HepG2 (cell line): ENCODE measurements around the gene MYO1B. TPM values are rescaled to one million over a fixed set of nuclear protein-coding genes. Genes with fewer than 3 reads are reported as not detected.

Source experiments
- ATAC-seq: fragments of 200-7000 bp; cut with Tn5 transposase; 3 replicates; pipeline ENCODE4 v1.9.1; 2020; ENCODE audit warnings: mild to moderate bottlenecking, moderate library complexity
- BruUV-seq: library from RNA; stranded (reverse); fragments of 400-500 nt; replicated peaks from 2 replicates; lab custom pipeline; 2021; lab: Mats Ljungman, UMichigan
- CTCF ChIA-PET: fragments of 300-600 bp; formaldehyde crosslinking; extraction: SDS; loops from one replicate; lab custom pipeline; 2021; ENCODE audit warnings: low total read pairs, inconsistent platforms, low intra/inter-chr PET ratio; lab: Yijun Ruan, JAX
- POLR2A ChIA-PET: fragments of 350-600 bp; sonication (Branson Sonifier 250); formaldehyde crosslinking; loops from one replicate; lab custom pipeline; 2020; ENCODE audit warnings: antibody characterized with exemption, inconsistent platforms; lab: Yijun Ruan, JAX
- DNase-seq: peaks from one replicate; pipeline ENCODE4 v3.0.0-alpha.2; 2015; ENCODE audit warnings: low spot score
- FAIRE-seq: peaks from 3 replicates; lab custom pipeline; 2011; peaks lifted over from hg19 to GRCh38; lab: Jason Lieb, UNC
- H2AFZ ChIP-seq: one replicate; pipeline ENCODE4 v1.6.1; 2011; ENCODE audit warnings: low read length, inconsistent platforms
- H3K27ac ChIP-seq: fragments of 300-600 bp; 3 replicates; pipeline ENCODE4 v1.8.0; 2011; ENCODE audit warnings: mixed run types, mild to moderate bottlenecking, mixed read lengths, low read length, inconsistent platforms; ENCODE audit not compliant: insufficient read depth; ENCODE audit errors: extremely low read length
- H3K27me3 ChIP-seq, 2 experiments: fragments of 200-600 bp in 1 of 2; 2 replicates in 1 of 2; 3 replicates in 1 of 2; pipeline versions ENCODE4 v1.6.0 to v1.8.0; 2011; ENCODE audit warnings: low read length in 2 of 2, mild to moderate bottlenecking in 2 of 2, moderate library complexity in 2 of 2, inconsistent platforms in 1 of 2; ENCODE audit not compliant: insufficient read depth in 2 of 2, control insufficient read depth in 1 of 2
- H3K36me3 ChIP-seq, 2 experiments: fragments of 200-600 bp in 1 of 2; replicated peaks in 1 of 2; 2 replicates in 1 of 2; 3 replicates in 1 of 2; pipeline versions ENCODE4 v1.5.1 to v1.8.0; 2011; ENCODE audit warnings: low read length in 2 of 2, inconsistent platforms in 1 of 2; ENCODE audit not compliant: insufficient read depth in 2 of 2, control insufficient read depth in 1 of 2
- H3K4me1 ChIP-seq: 2 replicates; pipeline ENCODE4 v1.5.1; 2012; ENCODE audit warnings: low read length, inconsistent platforms; ENCODE audit not compliant: insufficient read depth
- H3K4me2 ChIP-seq: 2 replicates; pipeline ENCODE4 v1.6.0; 2011; ENCODE audit warnings: low read depth, low read length, inconsistent platforms
- H3K4me3 ChIP-seq, 3 experiments: fragments of 200-600 bp in 1 of 3; sonication (generic), shearing (Covaris generic) in 1 of 3; replicated peaks in 1 of 3; 2 replicates each; pipeline ENCODE4 v1.5.1; 2011 to 2016; ENCODE audit warnings: low read length in 3 of 3, inconsistent platforms in 2 of 3, low read depth in 2 of 3, mild to moderate bottlenecking in 2 of 3, control low read depth in 1 of 3, mixed read lengths in 1 of 3; ENCODE audit not compliant: insufficient read depth in 1 of 3
- H3K79me2 ChIP-seq: one replicate; pipeline ENCODE4 v1.6.1; 2011; ENCODE audit warnings: low read length, inconsistent platforms; ENCODE audit not compliant: insufficient read depth
- H3K9ac ChIP-seq: 2 replicates; pipeline ENCODE4 v1.6.0; 2011; ENCODE audit warnings: mild to moderate bottlenecking, low read depth, low read length, inconsistent platforms; ENCODE audit not compliant: insufficient read depth
- H3K9me3 ChIP-seq: 2 replicates; pipeline ENCODE4 v1.5.1; 2012; ENCODE audit warnings: mild to moderate bottlenecking, low read length
- H4K20me1 ChIP-seq: 2 replicates; pipeline ENCODE4 v1.6.0; 2011; ENCODE audit warnings: inconsistent platforms, mild to moderate bottlenecking, low read length, moderate library complexity; ENCODE audit not compliant: insufficient read depth
- KMT2B ChIP-seq: IDR thresholded peaks from 2 replicates; pipeline ENCODE4 v1.6.1; 2016; ENCODE audit warnings: missing genetic modification reagents, missing compliant biosample characterization
- NFATC3 ChIP-seq: sonication (generic); formaldehyde crosslinking; IDR thresholded peaks from 2 replicates; pipeline ENCODE4 v1.5.1; 2020; ENCODE audit warnings: mild to moderate bottlenecking, missing genetic modification reagents
- RFXANK ChIP-seq: IDR thresholded peaks from 2 replicates; pipeline ENCODE4 v1.6.1; 2016
- RXRA ChIP-seq: sonication (generic); formaldehyde crosslinking; IDR thresholded peaks from 2 replicates; pipeline ENCODE4 v1.5.1; 2020; ENCODE audit warnings: missing genetic modification reagents
- SMARCE1 ChIP-seq: fragments of 450-650 bp; IDR thresholded peaks from 2 replicates; pipeline ENCODE4 v1.6.1; 2017; ENCODE audit warnings: borderline replicate concordance
- TCF7L2 ChIP-seq: IDR thresholded peaks from 2 replicates; pipeline ENCODE4 v1.6.1; 2011; ENCODE audit warnings: mild to moderate bottlenecking, low read depth, low read length, moderate library complexity
- ZNF101 ChIP-seq: sonication (generic); formaldehyde crosslinking; IDR thresholded peaks from 2 replicates; pipeline ENCODE4 v1.4.0; 2020; ENCODE audit warnings: mild to moderate bottlenecking, low read depth, missing genetic modification reagents, borderline replicate concordance
- ZNF224 ChIP-seq: sonication (generic); formaldehyde crosslinking; IDR thresholded peaks from 2 replicates; pipeline ENCODE4 v1.5.0; 2020; ENCODE audit warnings: mild to moderate bottlenecking, missing genetic modification reagents
- ZNF34 ChIP-seq: sonication (generic); formaldehyde crosslinking; IDR thresholded peaks from 2 replicates; pipeline ENCODE4 v1.4.0; 2020; ENCODE audit warnings: mild to moderate bottlenecking, missing genetic modification reagents, borderline replicate concordance
- ZNF343 ChIP-seq: sonication (generic); formaldehyde crosslinking; IDR thresholded peaks from 2 replicates; pipeline ENCODE4 v1.4.0; 2020; ENCODE audit warnings: mild to moderate bottlenecking, missing genetic modification reagents
- ZNF468 ChIP-seq: sonication (generic); formaldehyde crosslinking; IDR thresholded peaks from 2 replicates; pipeline ENCODE4 v1.8.0; 2022; ENCODE audit warnings: mild to moderate bottlenecking, moderate library complexity, missing genetic modification reagents
- ZNF713 ChIP-seq: sonication (generic); formaldehyde crosslinking; IDR thresholded peaks from 2 replicates; pipeline ENCODE4 v1.4.0; 2020; ENCODE audit warnings: mild to moderate bottlenecking, missing genetic modification reagents
- WGBS: methylation state at CpG from one replicate; pipeline ENCODE4 v1.1.6; 2017; ENCODE audit warnings: low lambda C conversion rate; 5-methylcytosine and 5-hydroxymethylcytosine counted together
- in situ Hi-C: cut with HindIII; loops from 2 replicates; pipeline ENCODE4 v1.10.0; 2017; ENCODE audit warnings: low pct_unique_long_range_greater_than_20kb; ENCODE audit not compliant: extremely low pct_ligation_motif_present
- intact Hi-C: fragments of 100-400 bp; cut with micrococcal nuclease; formaldehyde crosslinking; loops from one replicate; pipeline ENCODE4 v1.10.0; 2022; ENCODE audit not compliant: unreplicated experiment
- polyA plus RNA-seq, 8 experiments: library from polyadenylated mRNA; depleted of rRNA in 3 of 8; stranded (reverse) in 7 of 8; unstranded in 1 of 8; fragments of >200 nt; fragmentation: Illumina TruSeq in 4 of 8; extraction: Trizol in 4 of 8; gene quantifications; 2 replicates each; pipeline versions ENCODE4 v1.2.1 to v1.2.3, GENCODE V29; 2011 to 2016; ENCODE audit warnings: low read depth in 4 of 8, missing spikeins in 1 of 8, mixed read lengths in 1 of 8; ENCODE audit not compliant: insufficient read depth in 1 of 8
- total RNA-seq, 5 experiments: library from RNA; depleted of rRNA; stranded (reverse); fragments of >200 nt; fragmentation: Illumina TruSeq; extraction: Trizol; gene quantifications; 2 replicates each; pipeline ENCODE4 v1.2.3, GENCODE V29; 2016; ENCODE audit warnings: low read depth in 1 of 5
- TF ChIP-seq, protein P1 (sequence below): IDR thresholded peaks from 2 replicates; pipeline ENCODE4 v1.6.1; 2016
- TF ChIP-seq, protein P2 (sequence below): sonication (generic); formaldehyde crosslinking; conservative IDR thresholded peaks from 2 replicates; pipeline ENCODE4 v1.4.0; 2020; ENCODE audit warnings: missing genetic modification reagents
- TF ChIP-seq, protein P3 (sequence below): sonication (generic); formaldehyde crosslinking; IDR thresholded peaks from 2 replicates; pipeline ENCODE4 v1.4.0; 2020; ENCODE audit warnings: missing genetic modification reagents

The MYO1B gene
- total and polyA plus RNA-seq, 2 of the 13 experiments (the other 11 are each of a cell fraction or from before 2014, with no cell fraction given): 36.9 to 89.8 TPM

DNA sequence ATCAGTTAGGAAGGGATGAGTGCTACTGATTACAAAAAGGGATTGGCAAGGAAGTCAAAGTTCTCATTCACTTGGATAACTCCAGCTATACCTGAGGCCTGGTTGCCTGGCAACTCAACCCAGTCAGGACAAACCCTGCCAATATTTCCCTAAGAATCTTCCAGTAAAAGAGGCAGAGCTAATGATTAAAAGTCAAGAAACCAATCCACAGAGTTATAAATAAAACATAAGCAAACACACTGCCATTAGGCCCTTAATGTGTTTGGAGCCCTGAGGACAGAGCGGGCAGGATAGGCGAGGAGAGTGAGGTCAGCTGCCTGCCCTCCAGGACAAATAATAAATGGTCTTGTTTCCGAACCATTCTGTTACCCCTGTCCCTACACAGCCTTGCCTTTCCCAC lies 217.2 kb downstream of the MYO1B start:
- Histone ChIP-seq H3K4me1 (no peaks in the 10 kb centered on the region), H3K36me3 (no peaks in the 10 kb centered on the region), H3K4me2 (no peak overlapping the region), H3K79me2 (no peaks in the 10 kb centered on the region), H2AFZ (no peak overlapping the region), H3K4me3 (no peak overlapping the region), H3K27ac (no peak overlapping the region), H3K27me3 (no peaks in the 10 kb centered on the region; a peak in 1 of 5 replicates), H4K20me1 (no peaks in the 10 kb centered on the region), H3K9ac (no peak overlapping the region), H3K9me3 (no peaks in the 10 kb centered on the region)
- FAIRE-seq (no peak), DNase-seq (no peak), ATAC-seq (no peak)
- intact Hi-C loops (no loop called here), in situ Hi-C loops (no loop called here)
- 48% methylated on average over 3 of the region's 3 CpGs for WGBS
- no TSS peak for BruUV-seq
- TF ChIP-seq KMT2B (CRISPR knock-in tag) (no peak), ZNF101 (CRISPR knock-in tag) (no peak), RFXANK (CRISPR knock-in tag) (no peak), ZNF224 (CRISPR knock-in tag) (no peak), RXRA (CRISPR knock-in tag) (no peak), ZNF34 (CRISPR knock-in tag) (no peak), SMARCE1 (no peak), ZNF343 (CRISPR knock-in tag) (no peak), TCF7L2 (no peak), ZNF468 (CRISPR knock-in tag) (no peak), NFATC3 (CRISPR knock-in tag) (no peak), ZNF713 (CRISPR knock-in tag) (no peak)
- TF ChIP-seq, protein P1, sequence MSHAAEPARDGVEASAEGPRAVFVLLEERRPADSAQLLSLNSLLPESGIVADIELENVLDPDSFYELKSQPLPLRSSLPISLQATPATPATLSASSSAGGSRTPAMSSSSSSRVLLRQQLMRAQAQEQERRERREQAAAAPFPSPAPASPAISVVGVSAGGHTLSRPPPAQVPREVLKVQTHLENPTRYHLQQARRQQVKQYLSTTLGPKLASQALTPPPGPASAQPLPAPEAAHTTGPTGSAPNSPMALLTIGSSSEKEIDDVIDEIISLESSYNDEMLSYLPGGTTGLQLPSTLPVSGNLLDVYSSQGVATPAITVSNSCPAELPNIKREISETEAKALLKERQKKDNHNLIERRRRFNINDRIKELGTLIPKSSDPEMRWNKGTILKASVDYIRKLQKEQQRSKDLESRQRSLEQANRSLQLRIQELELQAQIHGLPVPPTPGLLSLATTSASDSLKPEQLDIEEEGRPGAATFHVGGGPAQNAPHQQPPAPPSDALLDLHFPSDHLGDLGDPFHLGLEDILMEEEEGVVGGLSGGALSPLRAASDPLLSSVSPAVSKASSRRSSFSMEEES (CRISPR knock-in tag): no peak
- TF ChIP-seq, protein P2, sequence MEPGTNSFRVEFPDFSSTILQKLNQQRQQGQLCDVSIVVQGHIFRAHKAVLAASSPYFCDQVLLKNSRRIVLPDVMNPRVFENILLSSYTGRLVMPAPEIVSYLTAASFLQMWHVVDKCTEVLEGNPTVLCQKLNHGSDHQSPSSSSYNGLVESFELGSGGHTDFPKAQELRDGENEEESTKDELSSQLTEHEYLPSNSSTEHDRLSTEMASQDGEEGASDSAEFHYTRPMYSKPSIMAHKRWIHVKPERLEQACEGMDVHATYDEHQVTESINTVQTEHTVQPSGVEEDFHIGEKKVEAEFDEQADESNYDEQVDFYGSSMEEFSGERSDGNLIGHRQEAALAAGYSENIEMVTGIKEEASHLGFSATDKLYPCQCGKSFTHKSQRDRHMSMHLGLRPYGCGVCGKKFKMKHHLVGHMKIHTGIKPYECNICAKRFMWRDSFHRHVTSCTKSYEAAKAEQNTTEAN (CRISPR knock-in tag): no peak
- TF ChIP-seq, protein P3, sequence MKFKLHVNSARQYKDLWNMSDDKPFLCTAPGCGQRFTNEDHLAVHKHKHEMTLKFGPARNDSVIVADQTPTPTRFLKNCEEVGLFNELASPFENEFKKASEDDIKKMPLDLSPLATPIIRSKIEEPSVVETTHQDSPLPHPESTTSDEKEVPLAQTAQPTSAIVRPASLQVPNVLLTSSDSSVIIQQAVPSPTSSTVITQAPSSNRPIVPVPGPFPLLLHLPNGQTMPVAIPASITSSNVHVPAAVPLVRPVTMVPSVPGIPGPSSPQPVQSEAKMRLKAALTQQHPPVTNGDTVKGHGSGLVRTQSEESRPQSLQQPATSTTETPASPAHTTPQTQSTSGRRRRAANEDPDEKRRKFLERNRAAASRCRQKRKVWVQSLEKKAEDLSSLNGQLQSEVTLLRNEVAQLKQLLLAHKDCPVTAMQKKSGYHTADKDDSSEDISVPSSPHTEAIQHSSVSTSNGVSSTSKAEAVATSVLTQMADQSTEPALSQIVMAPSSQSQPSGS (CRISPR knock-in tag): no peak
- POLR2A ChIA-PET: no interaction called here
- CTCF ChIA-PET: no interaction called here
